Upper lobe of left lung (tissue), 4 donors: Measurements from ENCODE around the gene ZDHHC14.

Experiments used
- CTCF ChIP-seq, 6 experiments: fragments of 450-650 bp in 4 of 6; fragments of 200-600 bp in 2 of 6; sonication (generic) in 2 of 6; IDR thresholded peaks; one replicate each; pipeline ENCODE4 v1.5.1; 2016 to 2019; ENCODE audit warnings: antibody characterized with exemption in 6 of 6
- POLR2A ChIP-seq, 4 donors: fragments of 450-650 bp; IDR thresholded peaks; one replicate each; pipeline ENCODE4 v1.5.1; 2016 to 2017; ENCODE audit warnings: antibody characterized with exemption in 4 of 4, mild to moderate bottlenecking in 2 of 4
- POLR2AphosphoS5 ChIP-seq, 2 donors: sonication (generic); formaldehyde crosslinking; IDR thresholded peaks; one replicate each; pipeline ENCODE4 v1.5.1; 2017; ENCODE audit warnings: antibody characterized with exemption in 2 of 2

- no peak for TF ChIP-seq CTCF (IDR thresholded peaks at IDR 0.05)
- TF ChIP-seq POLR2AphosphoS5 (IDR thresholded peaks at IDR 0.05) = no peak
- no peak for TF ChIP-seq POLR2A (IDR thresholded peaks at IDR 0.05)
These were observed 270.9 kb downstream of the ZDHHC14 start for GRCh38 chr6:157651731-157652490.
